ENCODE results near the gene SSU72. TPM values are rescaled to one million over a fixed set of nuclear protein-coding genes. Genes with fewer than 3 reads are reported as not detected.

Gene SSU72
- polyA plus RNA-seq, 1 donor, result 92.1 TPM

GRCh38 chr1:1610796-1611195 lies 36.1 kb upstream of the SSU72 start:
- no peak for DNase-seq

GRCh38 chr1:1609822-1610485 lies 35.3 kb upstream of the SSU72 start:
- no peak for DNase-seq

GRCh38 chr1:1606232-1606631 lies 31.6 kb upstream of the SSU72 start:
- no peak for DNase-seq

- DNase-seq, result no peak
Measured at GRCh38 chr1:1605724-1606123, 31.1 kb upstream of the SSU72 start.

DNA sequence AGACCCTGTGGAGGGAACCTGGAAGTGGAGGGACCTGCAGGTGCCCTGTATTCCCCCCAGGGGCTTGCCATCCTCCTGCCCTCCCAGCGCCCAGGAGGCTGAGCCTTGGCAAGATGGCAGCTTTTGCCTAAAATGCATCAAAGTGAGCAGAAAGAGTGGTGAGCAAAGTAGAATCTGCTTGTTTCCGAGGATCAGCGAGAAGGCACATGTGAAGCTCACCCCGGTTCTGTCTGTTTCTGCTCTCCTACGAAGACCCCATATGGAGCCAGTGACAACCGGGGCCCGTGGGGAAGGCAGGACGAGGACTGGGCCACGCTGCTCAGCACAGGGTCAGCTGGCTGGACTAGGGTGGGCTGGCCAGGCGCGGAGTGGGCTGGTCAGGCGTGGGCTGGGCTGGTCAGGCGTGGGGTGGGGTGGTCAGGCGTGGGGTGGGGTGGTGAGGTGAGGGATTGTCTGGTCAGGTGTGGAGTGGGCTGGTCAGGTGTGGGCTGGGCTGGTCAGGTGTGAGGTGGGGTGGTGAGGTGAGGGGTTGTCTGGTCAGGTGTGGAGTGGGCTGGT lies 30.4 kb upstream of the SSU72 start:
- DNase-seq, result no peak

GRCh38 chr1:1604374-1605033 lies 29.8 kb upstream of the SSU72 start:
- DNase-seq, result no peak

GRCh38 chr1:1603671-1604373 lies 29.2 kb upstream of the SSU72 start:
- no peak for DNase-seq

DNA sequence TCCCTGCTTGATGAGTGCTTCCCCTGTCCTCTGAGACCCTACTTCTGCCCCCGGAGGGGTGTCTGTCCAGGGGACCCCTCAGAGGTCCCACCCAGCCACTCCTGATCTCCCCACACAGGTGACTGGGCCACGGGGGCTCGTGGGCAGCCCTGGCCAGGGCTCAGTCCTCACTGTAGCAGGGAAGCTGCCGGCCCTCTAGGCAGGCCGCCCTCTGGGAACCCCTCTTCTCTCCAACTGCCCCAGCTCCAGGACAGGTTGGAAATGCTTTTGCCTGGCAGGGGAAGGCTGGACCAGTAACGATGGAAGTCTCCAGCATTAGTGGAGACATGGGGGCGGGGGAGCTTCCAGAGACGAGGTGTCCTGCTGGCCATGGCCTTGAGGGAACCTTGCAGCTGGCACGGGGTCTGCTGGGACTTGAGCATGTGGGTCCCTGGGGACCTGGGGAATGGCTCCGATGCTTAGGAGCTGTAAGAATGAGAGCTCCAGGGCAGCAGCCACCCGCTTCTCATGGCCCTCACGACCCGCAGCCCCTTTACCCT lies 28.4 kb upstream of the SSU72 start:
- DNase-seq, result no peak

- DNase-seq, result no peak
Measured at GRCh38 chr1:1602304-1602967, 27.8 kb upstream of the SSU72 start.

DNA sequence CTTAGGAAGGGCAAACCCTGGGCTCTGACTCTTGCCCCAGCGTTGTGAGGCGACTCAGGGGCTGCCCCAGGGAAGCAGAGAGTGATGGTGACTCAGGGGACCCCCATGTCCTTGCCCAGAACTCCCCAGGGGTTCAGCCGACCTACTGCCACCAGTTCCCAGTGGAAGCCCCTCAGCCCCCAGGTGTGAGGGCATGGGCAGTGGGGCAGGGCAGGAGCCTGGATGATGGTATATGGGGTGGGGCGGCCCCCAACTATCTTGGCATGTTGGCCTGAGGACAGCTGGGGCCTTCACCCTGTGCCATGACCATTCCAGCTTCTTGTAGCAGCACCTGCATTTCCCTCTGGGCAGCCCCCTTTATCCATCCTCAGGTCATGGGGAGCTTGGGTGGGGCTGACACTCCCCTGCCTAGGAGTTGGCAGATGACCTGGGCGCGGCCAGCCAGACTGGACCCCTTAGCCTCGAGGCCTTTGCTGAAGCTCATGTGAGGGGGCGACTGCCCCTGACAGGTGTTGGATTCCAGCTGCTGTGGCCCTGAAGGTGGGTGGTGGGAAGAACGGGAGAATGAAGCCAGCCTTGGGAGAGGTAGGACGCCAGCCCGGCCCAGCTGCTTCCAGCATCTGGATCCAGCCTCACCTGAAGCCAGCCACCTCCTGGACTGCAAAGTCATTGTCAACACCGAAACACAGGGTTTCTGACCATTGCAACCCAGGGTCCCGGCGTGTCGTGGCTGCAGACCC lies 27.1 kb upstream of the SSU72 start:
- DNase-seq, result no peak

DNA sequence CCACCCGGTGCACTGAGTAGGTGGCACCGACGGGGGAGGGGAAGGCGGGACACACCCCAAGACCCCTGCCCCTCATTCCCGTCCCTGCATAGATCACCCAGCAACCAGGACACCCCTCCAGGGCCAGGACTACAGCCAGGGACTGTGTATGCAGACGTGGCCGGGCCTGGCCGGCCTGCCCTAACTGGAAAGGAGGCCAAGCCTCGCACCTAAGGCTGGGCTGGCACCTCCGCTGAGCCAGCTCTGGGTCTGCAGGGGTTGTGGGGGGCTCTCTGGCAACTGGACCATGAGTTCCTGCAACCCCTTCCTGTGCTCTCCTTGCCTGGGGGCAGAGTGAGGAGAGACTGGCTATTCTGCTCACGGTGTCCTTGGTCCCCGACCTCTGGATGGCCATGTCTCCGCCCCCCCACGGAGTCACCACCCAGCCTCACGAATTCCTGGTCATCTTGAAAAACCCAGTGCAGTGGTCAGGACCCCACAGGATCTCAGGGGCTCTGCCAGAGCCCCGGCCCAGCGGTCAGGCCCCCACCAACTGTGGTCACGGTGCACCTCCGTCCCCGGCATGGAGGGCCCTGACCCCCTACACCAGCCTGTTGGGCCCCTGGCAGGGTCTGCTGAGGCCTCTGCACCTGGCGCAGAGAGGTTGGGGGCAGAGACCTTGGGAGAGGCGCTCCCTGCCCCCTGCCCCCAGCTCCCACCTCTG lies 26.3 kb upstream of the SSU72 start:
- no peak for DNase-seq

DNA sequence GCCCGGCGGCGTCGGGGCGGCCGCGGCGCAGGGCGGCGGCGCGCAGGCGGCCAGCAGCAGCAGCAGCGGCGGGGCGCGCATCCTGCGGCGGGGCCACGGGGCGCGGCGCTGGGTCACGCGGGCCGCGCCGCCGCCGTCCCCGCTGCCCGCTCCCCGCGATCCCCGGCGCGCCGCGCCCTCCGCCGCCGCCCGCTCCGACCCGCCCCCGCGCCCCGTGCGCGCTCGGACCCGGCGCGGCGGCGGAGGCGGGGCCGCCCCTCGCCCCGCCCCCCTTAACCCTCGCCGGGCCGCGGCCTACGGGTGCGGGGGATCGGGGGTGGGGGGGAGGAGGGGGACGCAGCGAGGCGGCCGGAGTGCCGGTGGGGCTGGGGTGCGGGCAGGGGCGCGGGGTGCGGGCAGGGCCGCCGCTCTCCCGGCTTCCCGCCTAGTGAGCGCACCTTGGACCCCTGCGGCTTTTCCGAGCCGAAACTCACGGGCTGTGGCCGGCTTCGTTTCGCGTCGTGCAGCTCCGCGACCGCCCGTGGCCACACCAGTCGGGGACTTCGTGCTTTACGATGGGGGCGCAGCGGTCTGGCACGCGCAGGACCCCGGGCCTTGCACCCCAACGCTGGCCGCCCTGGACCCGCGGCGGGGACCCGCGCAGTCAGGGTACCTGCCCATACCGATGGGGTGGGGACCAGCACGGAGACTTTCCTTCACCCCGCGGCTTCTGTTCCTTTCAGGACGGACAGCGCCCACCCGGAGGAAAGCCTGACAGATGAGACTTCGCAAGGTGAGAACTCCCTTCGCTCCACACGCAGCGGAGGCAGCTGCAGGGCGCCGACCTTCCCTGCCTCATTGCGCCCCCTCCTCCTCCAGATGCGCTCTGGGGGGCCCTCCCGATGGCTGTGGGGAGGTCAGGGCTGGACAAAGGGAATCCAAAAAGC lies 25.5 kb upstream of the SSU72 start, which contains the start of gene FNDC10:
Gene FNDC10, minus strand, starts transcription at position 201 of the 926 bp plus-strand sequence. Its CDS starts 120 bp downstream, at position 81.
- DNase-seq, result no peak

DNA sequence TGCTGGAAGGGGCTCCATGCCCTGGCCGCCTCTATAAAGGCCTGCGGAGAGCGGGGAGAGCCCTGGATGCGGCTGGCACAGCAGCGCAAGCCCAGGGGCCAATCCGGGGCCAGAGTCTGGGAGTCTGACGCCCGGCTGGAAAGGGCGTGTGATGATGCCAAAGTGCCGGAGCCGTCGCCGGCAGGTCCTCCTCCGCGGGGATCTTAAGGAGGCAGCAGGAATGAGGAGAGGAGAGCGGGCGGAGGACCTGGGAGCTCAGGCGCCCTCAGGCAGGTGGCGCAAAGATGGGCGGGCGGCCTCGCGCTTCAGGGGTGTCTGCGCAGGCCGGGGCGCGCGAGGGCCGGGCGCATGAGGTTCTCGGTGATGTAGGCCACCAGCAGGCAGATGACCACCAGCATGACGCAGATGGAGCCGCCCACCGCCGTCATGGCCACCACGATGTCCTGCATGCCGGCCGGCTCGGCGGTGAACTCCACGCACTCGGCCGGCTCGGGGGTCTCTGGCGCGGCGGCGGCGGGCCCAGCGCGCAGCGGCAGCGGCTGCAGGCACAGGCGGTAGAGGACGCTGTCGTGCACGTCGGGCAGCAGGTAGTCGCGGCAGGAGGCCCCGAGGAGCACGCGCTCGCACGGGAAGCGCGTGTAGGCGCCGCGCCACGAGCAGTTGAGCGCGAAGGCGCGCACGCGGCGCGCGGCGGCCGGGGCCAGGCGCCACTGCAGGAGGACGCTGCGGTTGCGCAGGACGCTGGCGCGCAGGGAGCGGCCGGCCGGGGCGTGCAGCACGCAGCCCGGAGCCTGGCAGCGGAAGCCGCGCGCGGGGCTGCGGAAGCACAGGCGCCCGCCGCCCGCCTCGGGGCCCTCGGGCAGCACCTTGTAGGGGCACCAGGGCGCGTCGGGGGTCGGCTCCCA lies 24.6 kb upstream of the SSU72 start:
- no peak for DNase-seq

- no peak for DNase-seq
Measured at GRCh38 chr1:1598720-1599029, 24.0 kb upstream of the SSU72 start.

DNA sequence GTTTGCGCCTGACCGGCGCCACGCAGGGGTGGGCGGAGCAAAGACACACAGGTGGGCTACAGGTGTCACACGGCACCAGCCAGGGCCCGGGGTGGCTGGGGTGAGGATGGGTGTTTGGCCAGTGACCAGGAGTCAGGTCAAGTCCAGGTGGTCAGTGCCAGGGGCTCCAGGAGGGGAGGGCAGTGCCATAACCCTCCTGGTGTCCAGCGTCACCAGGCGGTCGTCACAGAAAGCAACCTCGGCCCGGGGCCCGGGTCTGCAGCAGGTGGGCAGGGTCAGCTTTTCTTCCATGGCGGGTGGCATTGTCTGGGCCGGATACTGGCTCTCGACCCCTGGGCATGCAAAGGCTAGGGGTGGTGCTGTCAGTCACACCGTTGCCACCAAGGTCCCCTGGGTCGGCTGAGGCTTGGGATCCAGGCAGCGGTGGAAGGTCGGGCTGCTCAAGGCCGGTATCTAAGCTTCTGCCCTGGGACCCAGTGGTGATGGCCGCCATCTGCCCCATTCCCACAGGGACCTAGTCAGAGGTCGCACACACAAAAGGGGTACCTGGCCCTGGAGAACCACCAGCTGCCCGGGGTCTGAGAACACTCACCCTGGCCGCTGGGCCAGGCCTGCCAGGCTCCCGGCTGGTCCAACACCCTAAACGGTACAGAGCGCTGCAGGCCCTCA lies 23.5 kb upstream of the SSU72 start:
- DNase-seq, result no peak

DNA sequence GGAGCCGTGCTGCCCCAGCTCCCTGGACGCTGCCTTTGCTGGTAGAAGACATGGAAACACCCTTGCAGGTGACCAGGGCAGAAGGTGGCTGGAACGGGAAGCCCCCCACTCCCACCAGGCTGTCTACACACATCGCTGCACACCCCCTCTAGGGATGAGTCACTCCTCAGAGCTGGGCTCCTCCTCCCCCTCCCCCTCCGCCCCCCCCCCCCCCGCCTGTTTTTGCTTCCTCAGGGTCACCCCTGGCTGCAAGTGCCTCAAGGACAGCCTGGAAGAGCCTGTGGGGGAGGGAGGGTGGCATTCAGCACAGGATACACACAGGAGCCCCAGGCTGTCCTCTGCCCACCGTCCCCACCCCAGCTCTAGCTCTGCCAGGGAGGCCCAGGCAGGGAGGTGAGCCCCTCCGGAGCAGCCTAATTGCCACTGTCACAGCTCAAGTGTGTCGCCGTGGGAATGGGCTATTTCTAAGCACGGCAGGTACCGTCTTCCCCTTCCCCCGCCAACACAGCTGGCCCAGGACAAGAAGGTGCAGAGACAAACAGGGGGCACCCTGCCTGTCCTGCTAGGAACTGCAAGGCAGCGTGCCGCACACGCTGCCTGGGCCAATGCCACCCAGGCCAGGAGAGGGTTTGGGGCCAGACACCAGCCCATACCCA lies 22.7 kb upstream of the SSU72 start:
- DNase-seq, result no peak

DNA sequence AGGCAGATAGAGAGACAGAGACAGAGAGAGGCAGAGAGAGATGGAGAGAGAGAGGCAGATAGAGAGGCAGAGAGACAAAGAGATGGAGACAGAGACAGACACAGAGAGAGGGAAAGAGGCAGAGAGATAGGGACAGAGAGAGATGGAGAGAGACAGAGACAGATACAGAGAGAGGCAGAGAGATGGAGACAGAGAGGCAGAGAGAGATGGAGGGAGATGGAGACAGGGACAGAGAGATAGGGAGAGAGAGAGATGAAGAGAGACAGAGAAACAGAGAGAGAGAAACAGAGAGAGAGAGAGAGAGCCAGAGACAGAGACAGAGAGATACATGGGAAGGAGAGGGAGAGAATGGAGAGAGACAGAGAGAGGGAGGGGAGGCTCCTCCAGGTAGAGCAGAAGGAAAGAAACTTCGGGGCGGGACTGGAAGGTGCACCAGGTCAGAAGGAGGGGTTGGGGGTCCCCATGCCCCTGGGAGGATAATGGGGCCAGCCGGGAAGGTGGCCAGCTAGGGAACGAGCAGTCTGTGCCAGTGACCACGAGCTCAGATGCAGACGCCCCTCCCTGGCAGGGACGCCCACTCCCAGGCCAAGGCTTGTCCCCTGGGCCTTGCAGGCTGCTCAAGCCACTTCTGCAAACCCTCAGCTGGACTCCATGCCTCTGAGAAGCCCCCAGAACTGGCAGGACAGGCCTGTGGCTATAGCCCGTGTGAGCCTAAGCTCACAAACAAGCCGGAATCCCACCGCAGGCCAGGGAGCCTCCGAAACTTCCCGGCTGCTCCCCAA lies 22.0 kb upstream of the SSU72 start:
- no peak for DNase-seq
